GM13976 (cell line): ENCODE data around the gene CUL2.
"Not testable (repeated sequence)": the region's sequence is repeated elsewhere in the genome, so short reads cannot be mapped to it uniquely, and the experiment has no call there.

Experiments
- DNase-seq: peaks from one replicate; pipeline ENCODE4 v3.0.0; 2012; ENCODE audit warnings: low spot score
- CTCF ChIP-seq: IDR thresholded peaks from 2 replicates; pipeline ENCODE4 v1.5.1; 2012; ENCODE audit warnings: borderline replicate concordance, mild to moderate bottlenecking; ENCODE audit not compliant: insufficient read depth; ENCODE audit errors: extremely low read depth, missing control alignments, control extremely low read depth
- in situ Hi-C: fragments of 300-500 bp; cut with MboI; formaldehyde crosslinking; loops from one replicate; pipeline ENCODE4 v1.12.0; 2022; ENCODE audit warnings: low sequenced_read_pairs, mixed read lengths, inconsistent platforms; ENCODE audit not compliant: unreplicated experiment

Gene CUL2

GRCh38 chr10:34993782-34994181 lies 96.4 kb downstream of the CUL2 start:
- no peak for DNase-seq
- in situ Hi-C loops = no loop called here
- no peak for TF ChIP-seq CTCF

- in situ Hi-C loops, DNase-seq: not testable (repeated sequence)
Measured at GRCh38 chr10:34991117-34991516, 99.0 kb downstream of the CUL2 start.

- in situ Hi-C loops = no loop called here
- no peak for TF ChIP-seq CTCF
- no peak for DNase-seq
Measured at GRCh38 chr10:34988397-34989067, 101.6 kb downstream of the CUL2 start.

GRCh38 chr10:34985823-34986222 lies 104.3 kb downstream of the CUL2 start:
- no peak for TF ChIP-seq CTCF
- in situ Hi-C loops = no loop called here
- no peak for DNase-seq

GRCh38 chr10:34985146-34985545 lies 105.0 kb downstream of the CUL2 start:
- TF ChIP-seq CTCF = no peak
- in situ Hi-C loops = no loop called here

GRCh38 chr10:34981844-34982243 lies 108.3 kb downstream of the CUL2 start:
- no peak for TF ChIP-seq CTCF
- DNase-seq = no peak
- in situ Hi-C loops = no loop called here

More at GRCh38 chr10:34985146-34985545, 105.0 kb downstream of the CUL2 start:
- DNase-seq = no peak

- DNase-seq = no peak
- in situ Hi-C loops = no loop called here
- TF ChIP-seq CTCF = no peak
Measured at GRCh38 chr10:34979938-34980337, 110.2 kb downstream of the CUL2 start.
